Left hindlimb (tissue), 1 donor: ENCODE data around the gene M6PR.
A peak's percentile ranks its signal among the peaks of the same experiment; 100 is the strongest.
"Not testable (repeated sequence)": the region's sequence is repeated elsewhere in the genome, so short reads cannot be mapped to it uniquely, and the experiment has no call there.

Experiments
- DNase-seq: peaks from one replicate; pipeline ENCODE4 v3.0.0-alpha.2; 2018

The M6PR gene

GRCh38 chr12:8911606-8912268 lies 37.7 kb downstream of the M6PR start:
- no peak for DNase-seq

- no peak for DNase-seq
Observed at GRCh38 chr12:8909752-8910151, 39.7 kb downstream of the M6PR start.

- no peak for DNase-seq
Observed at GRCh38 chr12:8907513-8907912, 41.9 kb downstream of the M6PR start.

- peak; percentile 33 for DNase-seq
Observed at GRCh38 chr12:8906266-8907180, 42.9 kb downstream of the M6PR start.

GRCh38 chr12:8905546-8905945 lies 43.9 kb downstream of the M6PR start:
- DNase-seq = no peak

GRCh38 chr12:8904665-8905064 lies 44.8 kb downstream of the M6PR start:
- no peak for DNase-seq

GRCh38 chr12:8903646-8904045 lies 45.8 kb downstream of the M6PR start:
- no peak for DNase-seq

- DNase-seq = not testable (repeated sequence)
Observed at GRCh38 chr12:8902703-8903102, 46.7 kb downstream of the M6PR start.

GRCh38 chr12:8899830-8900229 lies 49.6 kb downstream of the M6PR start:
- no peak for DNase-seq

GRCh38 chr12:8897081-8897480 lies 52.4 kb downstream of the M6PR start:
- DNase-seq = no peak

- DNase-seq = no peak
Observed at GRCh38 chr12:8894986-8895385, 54.5 kb downstream of the M6PR start.

GRCh38 chr12:8894378-8894777 lies 55.1 kb downstream of the M6PR start:
- DNase-seq = no peak

GRCh38 chr12:8891976-8892375 lies 57.5 kb downstream of the M6PR start:
- no peak for DNase-seq
